DOHH2 (cell line): ENCODE results near the gene ARHGAP6.

Experiments
- H3F3A ChIP-seq: fragments of 200-600 bp; sonication (generic), shearing (Covaris generic); 2 replicates; pipeline ENCODE4 v1.6.0; 2016; ENCODE audit warnings: antibody characterized with exemption, mild to moderate bottlenecking; ENCODE audit not compliant: control insufficient read depth, insufficient read depth
- H3K27ac ChIP-seq: fragments of 200-600 bp; sonication (generic); 2 replicates; pipeline ENCODE4 v1.5.1; 2014; ENCODE audit warnings: low read depth, mild to moderate bottlenecking, low read length, moderate library complexity
- H3K27me3 ChIP-seq: fragments of 200-600 bp; sonication (generic); 2 replicates; pipeline ENCODE4 v1.6.1; 2014; ENCODE audit warnings: mild to moderate bottlenecking, low read length, mixed read lengths; ENCODE audit not compliant: control insufficient read depth
- H3K36me3 ChIP-seq: fragments of 200-600 bp; sonication (generic); 2 replicates; pipeline ENCODE4 v1.6.1; 2014; ENCODE audit warnings: mild to moderate bottlenecking, low read length, moderate library complexity, mixed read lengths; ENCODE audit not compliant: control insufficient read depth
- H3K4me1 ChIP-seq: fragments of 200-600 bp; sonication (generic); 2 replicates; pipeline ENCODE4 v1.6.1; 2014; ENCODE audit warnings: mild to moderate bottlenecking, low read length, mixed read lengths; ENCODE audit not compliant: control insufficient read depth
- H3K4me2 ChIP-seq: fragments of 200-600 bp; sonication (generic); 2 replicates; pipeline ENCODE4 v1.6.0; 2014; ENCODE audit warnings: mild to moderate bottlenecking, low read length, moderate library complexity
- H3K4me3 ChIP-seq: fragments of 200-600 bp; sonication (generic); 2 replicates; pipeline ENCODE4 v1.5.1; 2014; ENCODE audit warnings: mild to moderate bottlenecking, low read length, mixed read lengths
- H3K79me2 ChIP-seq: fragments of 200-600 bp; sonication (generic); 2 replicates; pipeline ENCODE4 v1.6.1; 2014; ENCODE audit warnings: mild to moderate bottlenecking, low read length, mixed read lengths; ENCODE audit not compliant: control insufficient read depth
- H3K9me2 ChIP-seq: fragments of 200-600 bp; sonication (generic); replicated peaks from 2 replicates; pipeline ENCODE4 v1.6.1; 2014; ENCODE audit warnings: mild to moderate bottlenecking, low read length, mixed read lengths; ENCODE audit not compliant: control insufficient read depth
- H3K9me3 ChIP-seq: fragments of 200-600 bp; sonication (generic); 2 replicates; pipeline ENCODE4 v1.6.1; 2014; ENCODE audit warnings: antibody characterized with exemption, low read length, mixed read lengths; ENCODE audit not compliant: control insufficient read depth, insufficient read depth
- H4K20me1 ChIP-seq: fragments of 200-600 bp; sonication (generic); 2 replicates; pipeline ENCODE4 v1.6.0; 2014; ENCODE audit warnings: low read depth, mild to moderate bottlenecking, antibody characterized with exemption, low read length, moderate library complexity; ENCODE audit not compliant: control insufficient read depth, insufficient read depth
- CTCF ChIP-seq: fragments of 200-600 bp; sonication (generic); IDR thresholded peaks from one replicate; pipeline ENCODE4 v1.5.1; 2014; ENCODE audit warnings: antibody characterized with exemption, mild to moderate bottlenecking, low read depth, low read length; ENCODE audit not compliant: poor library complexity, severe bottlenecking
- EZH2phosphoT487 ChIP-seq: fragments of 200-600 bp; sonication (generic); IDR thresholded peaks from 2 replicates; pipeline ENCODE4 v1.6.1; 2017; ENCODE audit warnings: borderline replicate concordance, mild to moderate bottlenecking, antibody characterized with exemption, low read length, moderate library complexity, mixed read lengths

Gene ARHGAP6

DNA sequence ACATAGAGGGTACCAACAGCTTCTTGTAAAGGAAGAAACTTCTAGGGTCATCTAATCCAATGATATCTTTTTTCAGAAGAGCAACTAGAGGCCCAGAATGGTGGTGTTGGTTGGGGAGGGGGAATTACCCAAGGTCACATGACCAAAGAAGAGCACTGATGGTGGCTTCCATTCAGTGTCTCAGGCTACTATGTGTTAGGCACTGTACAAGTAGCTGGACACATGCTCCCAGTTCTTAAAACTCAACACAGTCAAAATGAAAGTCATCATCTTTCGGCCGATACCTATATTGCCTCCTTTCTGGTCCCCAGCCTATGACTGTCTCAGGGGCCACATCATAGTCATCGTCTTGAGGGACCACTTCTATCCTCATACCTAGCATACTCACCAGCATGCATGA is 88.1 kb downstream of the ARHGAP6 start:
- H3K27ac ChIP-seq: no peak overlapping the region
- peaks cover 4% of the 10 kb centered on the region; the same call in 1 of the 2 replicates for H3K4me1 ChIP-seq
- H3K36me3 ChIP-seq: no peaks in the 10 kb centered on the region
- no peaks in the 10 kb centered on the region for H3F3A ChIP-seq
- H3K9me2 ChIP-seq: no peaks in the 10 kb centered on the region
- no peaks in the 10 kb centered on the region for H3K27me3 ChIP-seq
- H3K4me2 ChIP-seq: no peak overlapping the region
- H4K20me1 ChIP-seq: no peaks in the 10 kb centered on the region
- no peaks in the 10 kb centered on the region for H3K79me2 ChIP-seq
- TF ChIP-seq CTCF (no peak), EZH2phosphoT487 (no peak)
- H3K4me3 ChIP-seq: no peak overlapping the region
- no peaks in the 10 kb centered on the region for H3K9me3 ChIP-seq

- no peak overlapping the region for H3K4me3 ChIP-seq
- H3K4me1 ChIP-seq: no peaks in the 10 kb centered on the region
- no peaks in the 10 kb centered on the region for H3K79me2 ChIP-seq
- H3F3A ChIP-seq: no peaks in the 10 kb centered on the region
- H3K4me2 ChIP-seq: no peak overlapping the region
- H3K9me3 ChIP-seq: no peaks in the 10 kb centered on the region
- TF ChIP-seq EZH2phosphoT487 (no peak), CTCF (no peak)
- no peaks in the 10 kb centered on the region for H3K36me3 ChIP-seq
- no peaks in the 10 kb centered on the region for H3K9me2 ChIP-seq
- no peaks in the 10 kb centered on the region for H3K27me3 ChIP-seq
- no peak overlapping the region for H3K27ac ChIP-seq
- no peaks in the 10 kb centered on the region for H4K20me1 ChIP-seq
Observed at GRCh38 chrX:11575332-11575731, 90.4 kb downstream of the ARHGAP6 start.

- Histone ChIP-seq H4K20me1 (no peaks in the 10 kb centered on the region), H3K4me1 (no peaks in the 10 kb centered on the region), H3K9me2 (no peaks in the 10 kb centered on the region), H3F3A (no peaks in the 10 kb centered on the region), H3K27ac (no peak overlapping the region), H3K4me2 (no peak overlapping the region), H3K79me2 (no peaks in the 10 kb centered on the region), H3K4me3 (no peak overlapping the region), H3K9me3 (no peaks in the 10 kb centered on the region), H3K36me3 (no peaks in the 10 kb centered on the region), H3K27me3 (no peaks in the 10 kb centered on the region)
- TF ChIP-seq EZH2phosphoT487 (no peak), CTCF (no peak)
Observed at GRCh38 chrX:11567528-11568220, 98.0 kb downstream of the ARHGAP6 start.
